IPS-18a (cell line): ENCODE results near the gene SRSF3.

Experiments used
- H3K27ac ChIP-seq: one replicate; pipeline ENCODE4 v1.5.1; 2013; ENCODE audit warnings: low read length
- H3K27me3 ChIP-seq: one replicate; pipeline ENCODE4 v1.6.1; 2013; ENCODE audit warnings: mild to moderate bottlenecking, low read length; ENCODE audit not compliant: control insufficient read depth, insufficient read depth
- H3K36me3 ChIP-seq: one replicate; pipeline ENCODE4 v1.6.1; 2013; ENCODE audit warnings: low read depth, low read length; ENCODE audit not compliant: control insufficient read depth
- H3K4me1 ChIP-seq: one replicate; pipeline ENCODE4 v1.6.1; 2013; ENCODE audit warnings: low read depth, low read length; ENCODE audit not compliant: control insufficient read depth
- H3K4me3 ChIP-seq: one replicate; pipeline ENCODE4 v1.5.1; 2013; ENCODE audit warnings: low read length
- H3K9ac ChIP-seq: one replicate; pipeline ENCODE4 v1.6.1; 2013; ENCODE audit warnings: mild to moderate bottlenecking, low read length, moderate library complexity
- H3K9me3 ChIP-seq: one replicate; pipeline ENCODE4 v1.6.1; 2013; ENCODE audit warnings: low read depth, low read length; ENCODE audit not compliant: control insufficient read depth

The SRSF3 gene

DNA sequence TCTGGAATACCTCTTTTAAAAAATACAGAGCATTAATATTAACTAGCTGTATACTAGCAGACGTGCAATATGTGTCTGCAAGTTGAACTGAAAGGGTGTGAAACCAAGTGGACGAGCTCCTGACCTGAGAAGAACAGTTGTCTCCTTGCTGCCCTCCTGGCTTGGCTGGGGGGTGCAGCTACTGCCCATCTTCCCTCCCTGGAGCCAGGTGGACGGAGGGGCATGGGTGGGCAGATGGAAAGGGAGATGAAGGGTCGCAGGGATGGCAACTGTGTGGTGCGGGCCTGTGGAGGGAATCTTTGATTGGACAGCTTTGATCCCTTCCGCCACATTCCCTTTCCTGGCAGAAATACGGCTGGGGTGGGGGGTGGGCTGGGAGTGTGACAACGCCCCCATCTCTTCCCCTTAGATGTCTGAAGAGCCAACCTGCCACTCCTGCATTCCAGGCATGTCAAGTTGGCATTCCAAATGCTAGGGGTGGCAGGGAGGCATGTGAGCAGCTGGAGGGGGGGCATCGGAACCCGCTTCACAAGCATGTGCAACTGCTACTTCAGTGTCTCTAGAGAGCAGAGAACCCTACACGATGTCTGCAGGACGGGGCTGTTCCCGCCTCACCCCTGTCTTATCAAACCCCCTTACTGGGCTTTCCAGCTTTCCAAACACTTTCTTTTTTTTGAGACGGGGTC, 37.3 kb downstream of the SRSF3 start:
- Histone ChIP-seq H3K4me3 (no peak overlapping the region), H3K27me3 (no peaks in the 10 kb centered on the region), H3K9ac (no peak overlapping the region), H3K36me3 (no peaks in the 10 kb centered on the region), H3K4me1 (no peaks in the 10 kb centered on the region), H3K27ac (no peak overlapping the region), H3K9me3 (no peaks in the 10 kb centered on the region)

DNA sequence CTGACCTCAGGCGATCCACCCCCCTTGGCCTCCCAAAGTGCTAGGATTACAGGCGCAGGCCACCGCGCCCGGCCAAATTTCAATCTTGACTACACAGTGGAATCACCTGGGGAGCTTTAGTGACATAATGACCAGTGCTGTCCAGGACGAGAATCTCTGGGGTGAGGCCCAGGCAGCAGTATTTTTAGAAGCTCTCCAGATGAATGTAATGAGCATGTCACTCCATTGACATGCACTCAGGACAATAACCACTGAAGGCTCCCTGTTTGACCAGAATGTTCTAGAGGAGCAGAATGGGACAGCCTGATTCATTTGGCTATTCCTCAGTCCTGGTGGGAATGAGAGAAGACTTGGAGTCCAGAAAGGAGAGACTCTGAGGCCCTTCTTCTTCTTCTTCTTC, 39.2 kb downstream of the SRSF3 start:
- Histone ChIP-seq H3K27ac (no peak overlapping the region), H3K27me3 (no peaks in the 10 kb centered on the region), H3K4me3 (no peak overlapping the region)

GRCh38 chr6:36633915-36634314, 39.8 kb downstream of the SRSF3 start:
- no peaks in the 10 kb centered on the region for H3K27me3 ChIP-seq
- no peaks in the 10 kb centered on the region for H3K36me3 ChIP-seq
- no peaks in the 10 kb centered on the region for H3K4me1 ChIP-seq
- no peak overlapping the region for H3K27ac ChIP-seq
- H3K9ac ChIP-seq: no peak overlapping the region
- no peaks in the 10 kb centered on the region for H3K9me3 ChIP-seq
- no peak overlapping the region for H3K4me3 ChIP-seq

More for the DNA sequence above, 39.2 kb downstream of the SRSF3 start:
- no peaks in the 10 kb centered on the region for H3K36me3 ChIP-seq
- no peak overlapping the region for H3K9ac ChIP-seq
- no peaks in the 10 kb centered on the region for H3K9me3 ChIP-seq
- H3K4me1 ChIP-seq: no peaks in the 10 kb centered on the region

- no peak overlapping the region for H3K27ac ChIP-seq
Measured at GRCh38 chr6:36634317-36635108, 40.4 kb downstream of the SRSF3 start.

GRCh38 chr6:36636283-36636682, 42.1 kb downstream of the SRSF3 start:
- Histone ChIP-seq H3K9me3 (no peaks in the 10 kb centered on the region), H3K27me3 (no peaks in the 10 kb centered on the region), H3K4me1 (no peaks in the 10 kb centered on the region), H3K36me3 (no peaks in the 10 kb centered on the region), H3K9ac (no peak overlapping the region), H3K27ac (no peak overlapping the region), H3K4me3 (no peak overlapping the region)

More at GRCh38 chr6:36634317-36635108, 40.4 kb downstream of the SRSF3 start:
- H3K27me3 ChIP-seq: no peaks in the 10 kb centered on the region
- H3K36me3 ChIP-seq: no peaks in the 10 kb centered on the region
- no peak overlapping the region for H3K9ac ChIP-seq
- H3K4me1 ChIP-seq: no peaks in the 10 kb centered on the region
- H3K9me3 ChIP-seq: no peaks in the 10 kb centered on the region
- no peak overlapping the region for H3K4me3 ChIP-seq

- Histone ChIP-seq H3K27me3 (no peaks in the 10 kb centered on the region), H3K27ac (no peak overlapping the region), H3K36me3 (no peaks in the 10 kb centered on the region), H3K9ac (no peak overlapping the region), H3K9me3 (no peaks in the 10 kb centered on the region), H3K4me3 (no peak overlapping the region), H3K4me1 (no peaks in the 10 kb centered on the region)
Measured at GRCh38 chr6:36636687-36637418, 42.7 kb downstream of the SRSF3 start.

- Histone ChIP-seq H3K9ac (no peak overlapping the region), H3K9me3 (no peaks in the 10 kb centered on the region), H3K4me1 (no peaks in the 10 kb centered on the region)
Measured at GRCh38 chr6:36638579-36638978, 44.4 kb downstream of the SRSF3 start.

GRCh38 chr6:36639171-36639808, 45.1 kb downstream of the SRSF3 start:
- H3K9me3 ChIP-seq: no peaks in the 10 kb centered on the region
- H3K27ac ChIP-seq: no peak overlapping the region
- no peak overlapping the region for H3K4me3 ChIP-seq
- H3K36me3 ChIP-seq: no peaks in the 10 kb centered on the region
- no peak overlapping the region for H3K9ac ChIP-seq
- no peaks in the 10 kb centered on the region for H3K27me3 ChIP-seq
- no peaks in the 10 kb centered on the region for H3K4me1 ChIP-seq

More at GRCh38 chr6:36638579-36638978, 44.4 kb downstream of the SRSF3 start:
- Histone ChIP-seq H3K27me3 (no peaks in the 10 kb centered on the region), H3K4me3 (no peak overlapping the region), H3K36me3 (no peaks in the 10 kb centered on the region), H3K27ac (no peak overlapping the region)

DNA sequence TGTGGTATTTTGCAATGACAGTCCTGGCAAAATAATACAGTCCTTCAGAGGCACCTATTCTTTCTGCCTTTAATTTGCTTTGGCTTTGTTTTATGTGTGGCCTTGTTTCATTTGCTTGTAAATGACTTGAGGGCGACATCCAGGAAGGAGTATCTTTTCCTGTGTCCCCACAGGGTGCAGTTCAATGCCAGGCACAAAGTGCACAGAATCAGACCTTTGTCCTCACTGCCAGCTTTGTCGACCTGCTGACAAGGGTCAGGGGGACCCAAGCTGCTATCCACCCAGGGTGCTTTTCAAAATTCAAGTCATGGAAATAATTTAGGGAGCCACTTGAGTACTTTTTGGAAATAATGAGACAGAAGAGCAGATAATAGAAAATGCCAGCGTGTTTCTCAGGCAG, 47.4 kb downstream of the SRSF3 start:
- Histone ChIP-seq H3K9me3 (no peaks in the 10 kb centered on the region), H3K27me3 (no peaks in the 10 kb centered on the region), H3K9ac (no peak overlapping the region), H3K27ac (no peak overlapping the region), H3K4me1 (no peaks in the 10 kb centered on the region), H3K36me3 (no peaks in the 10 kb centered on the region), H3K4me3 (no peak overlapping the region)

DNA sequence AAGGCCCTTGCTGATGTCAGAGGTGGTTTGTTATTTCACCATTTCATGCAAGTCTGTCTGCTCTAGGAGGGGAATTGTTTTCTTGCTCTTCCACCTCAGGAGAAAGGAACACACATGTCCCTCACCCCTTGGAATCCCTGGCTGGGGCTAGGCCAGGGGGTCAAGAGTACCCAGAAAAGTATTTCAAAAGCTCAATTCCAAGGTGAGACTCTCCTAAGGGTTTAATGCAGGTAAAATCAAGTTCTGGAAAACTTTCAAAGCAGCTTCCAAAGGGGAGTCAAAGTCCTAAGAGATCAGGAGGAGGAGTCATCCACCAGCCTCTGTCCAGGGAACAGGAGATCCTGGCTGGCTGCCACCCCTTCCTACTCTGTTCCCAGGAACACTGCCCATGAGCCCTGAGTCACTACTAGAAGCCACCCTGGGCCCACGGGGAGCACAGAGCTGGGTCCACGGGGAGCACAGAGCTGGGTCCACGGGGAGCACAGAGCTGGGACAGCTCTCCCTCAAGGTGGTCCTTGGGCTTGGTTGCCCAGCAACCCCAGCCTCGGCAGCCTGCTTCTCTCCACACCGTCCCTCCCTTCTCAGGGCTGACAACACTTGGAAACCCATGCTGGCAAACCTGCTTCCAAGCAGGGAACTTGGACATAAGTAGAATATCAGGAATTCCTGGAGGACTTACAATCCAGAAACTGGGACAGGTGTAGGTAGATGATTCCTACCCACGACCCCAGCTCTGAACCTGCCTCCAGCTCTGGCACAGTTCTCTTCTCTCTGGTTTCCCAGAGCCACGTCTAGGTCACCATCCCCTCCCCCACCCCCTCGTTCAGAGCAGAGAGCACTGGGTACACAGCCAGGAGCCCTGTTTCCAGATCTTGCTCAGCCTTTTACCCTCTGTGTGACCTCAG, 49.0 kb downstream of the SRSF3 start:
- H3K4me1 ChIP-seq: no peaks in the 10 kb centered on the region
- H3K9me3 ChIP-seq: no peaks in the 10 kb centered on the region
- no peak overlapping the region for H3K4me3 ChIP-seq
- no peak overlapping the region for H3K9ac ChIP-seq
- no peaks in the 10 kb centered on the region for H3K36me3 ChIP-seq
- H3K27ac ChIP-seq: no peak overlapping the region
- no peaks in the 10 kb centered on the region for H3K27me3 ChIP-seq
